SK-N-SH (cell line): ENCODE results near the gene EIF5. TPM values are rescaled to one million over a fixed set of nuclear protein-coding genes. Genes with fewer than 3 reads are reported as not detected.

Experiments
- CTCF ChIA-PET: fragments of 300-600, 350-600 bp; formaldehyde crosslinking; extraction: SDS; loops from one replicate; lab custom pipeline; 2021; lab: Yijun Ruan, JAX
- POLR2A ChIA-PET: fragments of 350-600 bp; sonication (Branson Sonifier 250); formaldehyde crosslinking; extraction: SDS; loops from one replicate; lab custom pipeline; 2020; ENCODE audit warnings: antibody characterized with exemption, inconsistent platforms; lab: Yijun Ruan, JAX
- DNase-seq: peaks from one replicate; pipeline ENCODE4 v3.0.0; 2012
- H2AFZ ChIP-seq: fragments of 200-600 bp; sonication (generic); 2 replicates; pipeline ENCODE4 v1.8.1; 2016; ENCODE audit warnings: antibody characterized with exemption, mild to moderate bottlenecking, low read depth
- H3F3A ChIP-seq: fragments of 200-600 bp; sonication (generic); replicated peaks from 2 replicates; pipeline ENCODE3; 2016; ENCODE audit warnings: antibody characterized with exemption, mild to moderate bottlenecking; ENCODE audit not compliant: insufficient read depth
- H3K27ac ChIP-seq, 2 experiments: fragments of 200-500 bp in 1 of 2; fragments of 200-600 bp in 1 of 2; sonication (Bioruptor generic) in 1 of 2; sonication (generic), shearing (Covaris generic) in 1 of 2; 2 replicates each; pipeline versions ENCODE4 v1.5.1 to v1.6.1; 2014 to 2016; ENCODE audit warnings: low read depth in 2 of 2, inconsistent platforms in 1 of 2, low read length in 1 of 2, mild to moderate bottlenecking in 1 of 2, mixed read lengths in 1 of 2
- H3K27me3 ChIP-seq: fragments of 200-600 bp; sonication (generic), shearing (Covaris generic); 2 replicates; pipeline ENCODE4 v1.6.1; 2016; ENCODE audit warnings: mixed run types; ENCODE audit not compliant: insufficient read depth
- H3K36me3 ChIP-seq, 2 experiments: fragments of 200-500 bp in 1 of 2; fragments of 200-600 bp in 1 of 2; sonication (Bioruptor generic) in 1 of 2; sonication (generic) in 1 of 2; replicated peaks in 1 of 2; 2 replicates each; pipeline versions ENCODE3 to v1.5.1; 2014 to 2016; ENCODE audit warnings: low read length in 1 of 2, mild to moderate bottlenecking in 1 of 2; ENCODE audit not compliant: insufficient read depth in 2 of 2, control insufficient read depth in 1 of 2
- H3K4me1 ChIP-seq, 2 experiments: fragments of 200-500 bp in 1 of 2; fragments of 200-600 bp in 1 of 2; sonication (Bioruptor generic) in 1 of 2; sonication (generic), shearing (Covaris generic) in 1 of 2; 2 replicates each; pipeline versions ENCODE4 v1.5.1 to v1.6.1; 2014 to 2016; ENCODE audit warnings: low read depth in 1 of 2, low read length in 1 of 2, mixed run types in 1 of 2; ENCODE audit not compliant: insufficient read depth in 2 of 2, control insufficient read depth in 1 of 2
- H3K4me2 ChIP-seq: fragments of 200-600 bp; sonication (generic), shearing (Covaris generic); 2 replicates; pipeline ENCODE4 v1.6.1; 2017; ENCODE audit warnings: mixed run types
- H3K4me3 ChIP-seq, 2 experiments: fragments of 200-500 bp in 1 of 2; fragments of 200-600 bp in 1 of 2; sonication (Bioruptor generic) in 1 of 2; sonication (generic), shearing (Covaris generic) in 1 of 2; 2 replicates each; pipeline versions ENCODE4 v1.5.1 to v1.8.1; 2014 to 2016; ENCODE audit warnings: low read depth in 2 of 2, inconsistent platforms in 1 of 2, low read length in 1 of 2, mild to moderate bottlenecking in 1 of 2, mixed read lengths in 1 of 2, moderate library complexity in 1 of 2
- H3K79me2 ChIP-seq: fragments of 200-600 bp; sonication (generic); 2 replicates; pipeline ENCODE4 v1.8.1; 2017; ENCODE audit warnings: mild to moderate bottlenecking; ENCODE audit not compliant: insufficient read depth
- H3K9ac ChIP-seq: fragments of 200-600 bp; sonication (generic); 2 replicates; pipeline ENCODE4 v1.6.1; 2017; ENCODE audit warnings: mixed run types
- H3K9me2 ChIP-seq: fragments of 200-600 bp; sonication (generic); 2 replicates; pipeline ENCODE4 v1.6.1; 2017; ENCODE audit warnings: mixed run types
- H3K9me3 ChIP-seq: fragments of 200-600 bp; sonication (generic); 2 replicates; pipeline ENCODE4 v1.6.1; 2017; ENCODE audit warnings: mixed run types, mild to moderate bottlenecking, moderate library complexity
- H4K20me1 ChIP-seq: fragments of 200-600 bp; sonication (generic); 2 replicates; pipeline ENCODE4 v1.6.1; 2017; ENCODE audit warnings: mild to moderate bottlenecking, mixed run types; ENCODE audit not compliant: insufficient read depth
- CHD2 ChIP-seq: fragments of 150-350 bp; IDR thresholded peaks from 2 replicates; pipeline ENCODE4 v1.6.1; 2018; ENCODE audit warnings: low read length; ENCODE audit not compliant: partially characterized antibody
- EP300 ChIP-seq, 2 experiments: IDR thresholded peaks; 2 replicates each; pipeline versions ENCODE4 v1.4.0 to v1.6.1; 2012; ENCODE audit warnings: borderline replicate concordance in 1 of 2, low read depth in 1 of 2, low read length in 1 of 2
- GATA2 ChIP-seq: sonication (generic); formaldehyde crosslinking; IDR thresholded peaks from 2 replicates; pipeline ENCODE4 v1.5.0; 2020; ENCODE audit warnings: mild to moderate bottlenecking, missing genetic modification reagents
- JUND ChIP-seq: IDR thresholded peaks from 2 replicates; pipeline ENCODE4 v1.4.0; 2012
- MXI1 ChIP-seq: IDR thresholded peaks from 2 replicates; pipeline ENCODE4 v1.6.1; 2012; ENCODE audit warnings: mild to moderate bottlenecking, low read depth, low read length, improper control_type of control experiment
- NRF1 ChIP-seq: IDR thresholded peaks from 2 replicates; pipeline ENCODE4 v1.6.1; 2012; ENCODE audit warnings: low read depth, mild to moderate bottlenecking, low read length
- RAD21 ChIP-seq: IDR thresholded peaks from 2 replicates; pipeline ENCODE4 v1.6.1; 2012; ENCODE audit warnings: mild to moderate bottlenecking, low read length
- REST ChIP-seq: IDR thresholded peaks from 2 replicates; pipeline ENCODE4 v1.6.1; 2012; ENCODE audit warnings: mild to moderate bottlenecking, low read depth, low read length, moderate library complexity
- USF2 ChIP-seq: fragments of 150-350 bp; IDR thresholded peaks from 2 replicates; pipeline ENCODE4 v1.6.1; 2017; ENCODE audit warnings: antibody characterized with exemption, low read length, low read depth, borderline replicate concordance
- WGBS: methylation state at CpG from one replicate; pipeline ENCODE4 v1.1.6; 2017; ENCODE audit warnings: low lambda C conversion rate; 5-methylcytosine and 5-hydroxymethylcytosine counted together
- polyA plus RNA-seq, 3 experiments: library from polyadenylated mRNA; depleted of rRNA; stranded (reverse); fragments of >200 nt; gene quantifications; 2 replicates each; pipeline ENCODE4 v1.2.3, GENCODE V29; 2012
- TF ChIP-seq, protein P1 (sequence below): IDR thresholded peaks from 2 replicates; pipeline ENCODE4 v1.4.0; 2012; ENCODE audit warnings: low read depth, borderline replicate concordance

The EIF5 gene
- polyA plus RNA-seq, 1 of the 3 experiments (the other 2 are of a cell fraction): 127 TPM

- no peak overlapping the region for H3K27ac ChIP-seq
- TF ChIP-seq RAD21: no peak
- TF ChIP-seq USF2: no peak
- TF ChIP-seq, protein P1, sequence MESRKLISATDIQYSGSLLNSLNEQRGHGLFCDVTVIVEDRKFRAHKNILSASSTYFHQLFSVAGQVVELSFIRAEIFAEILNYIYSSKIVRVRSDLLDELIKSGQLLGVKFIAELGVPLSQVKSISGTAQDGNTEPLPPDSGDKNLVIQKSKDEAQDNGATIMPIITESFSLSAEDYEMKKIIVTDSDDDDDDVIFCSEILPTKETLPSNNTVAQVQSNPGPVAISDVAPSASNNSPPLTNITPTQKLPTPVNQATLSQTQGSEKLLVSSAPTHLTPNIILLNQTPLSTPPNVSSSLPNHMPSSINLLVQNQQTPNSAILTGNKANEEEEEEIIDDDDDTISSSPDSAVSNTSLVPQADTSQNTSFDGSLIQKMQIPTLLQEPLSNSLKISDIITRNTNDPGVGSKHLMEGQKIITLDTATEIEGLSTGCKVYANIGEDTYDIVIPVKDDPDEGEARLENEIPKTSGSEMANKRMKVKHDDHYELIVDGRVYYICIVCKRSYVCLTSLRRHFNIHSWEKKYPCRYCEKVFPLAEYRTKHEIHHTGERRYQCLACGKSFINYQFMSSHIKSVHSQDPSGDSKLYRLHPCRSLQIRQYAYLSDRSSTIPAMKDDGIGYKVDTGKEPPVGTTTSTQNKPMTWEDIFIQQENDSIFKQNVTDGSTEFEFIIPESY: no peak
- no peak for TF ChIP-seq CHD2
- TF ChIP-seq MXI1: no peak
- TF ChIP-seq JUND: no peak
- no peak for TF ChIP-seq EP300 (IDR thresholded peaks at IDR 0.05; ENCODE audit: borderline replicate concordance in 1 of 2, low read depth in 1 of 2, low read length in 1 of 2)
- no peak for TF ChIP-seq REST
- no peak for TF ChIP-seq GATA2 (CRISPR knock-in tag)
- TF ChIP-seq NRF1: no peak
- H3K36me3 ChIP-seq: no peaks in the 10 kb centered on the region
- H3K9me3 ChIP-seq: no peaks in the 10 kb centered on the region
- no peak overlapping the region for H3K9ac ChIP-seq
- POLR2A ChIA-PET: no interaction called here
- WGBS: 81% methylated on average over 17 of the region's 20 CpGs
- CTCF ChIA-PET: interaction anchor here (0.7 to 10.7 kb wide), 6 partner anchors 13 to 212 kb away, joined by 3 to 250 read pairs (median 4); no protein-coding TSS in a partner anchor
- H3F3A ChIP-seq: no peaks in the 10 kb centered on the region
- no peaks in the 10 kb centered on the region for H3K79me2 ChIP-seq
- peaks cover 14% of the 10 kb centered on the region; the same call in 1 of the 2 replicates for H3K27me3 ChIP-seq
- no peak overlapping the region for H2AFZ ChIP-seq
- no peaks in the 10 kb centered on the region for H4K20me1 ChIP-seq
- H3K4me3 ChIP-seq: no peak overlapping the region
- no peak for DNase-seq
- peaks cover 0 to 3% of the 10 kb centered on the region in 2 experiments; a peak in 1 of 4 replicates for H3K4me1 ChIP-seq
- H3K9me2 ChIP-seq: no peaks in the 10 kb centered on the region
- H3K4me2 ChIP-seq: no peak overlapping the region
Measured at GRCh38 chr14:103286968-103287850, 46.8 kb upstream of the EIF5 start.
